ENCODE measurements around the gene VAMP2.

Gene VAMP2, protein sequence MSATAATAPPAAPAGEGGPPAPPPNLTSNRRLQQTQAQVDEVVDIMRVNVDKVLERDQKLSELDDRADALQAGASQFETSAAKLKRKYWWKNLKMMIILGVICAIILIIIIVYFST

DNA sequence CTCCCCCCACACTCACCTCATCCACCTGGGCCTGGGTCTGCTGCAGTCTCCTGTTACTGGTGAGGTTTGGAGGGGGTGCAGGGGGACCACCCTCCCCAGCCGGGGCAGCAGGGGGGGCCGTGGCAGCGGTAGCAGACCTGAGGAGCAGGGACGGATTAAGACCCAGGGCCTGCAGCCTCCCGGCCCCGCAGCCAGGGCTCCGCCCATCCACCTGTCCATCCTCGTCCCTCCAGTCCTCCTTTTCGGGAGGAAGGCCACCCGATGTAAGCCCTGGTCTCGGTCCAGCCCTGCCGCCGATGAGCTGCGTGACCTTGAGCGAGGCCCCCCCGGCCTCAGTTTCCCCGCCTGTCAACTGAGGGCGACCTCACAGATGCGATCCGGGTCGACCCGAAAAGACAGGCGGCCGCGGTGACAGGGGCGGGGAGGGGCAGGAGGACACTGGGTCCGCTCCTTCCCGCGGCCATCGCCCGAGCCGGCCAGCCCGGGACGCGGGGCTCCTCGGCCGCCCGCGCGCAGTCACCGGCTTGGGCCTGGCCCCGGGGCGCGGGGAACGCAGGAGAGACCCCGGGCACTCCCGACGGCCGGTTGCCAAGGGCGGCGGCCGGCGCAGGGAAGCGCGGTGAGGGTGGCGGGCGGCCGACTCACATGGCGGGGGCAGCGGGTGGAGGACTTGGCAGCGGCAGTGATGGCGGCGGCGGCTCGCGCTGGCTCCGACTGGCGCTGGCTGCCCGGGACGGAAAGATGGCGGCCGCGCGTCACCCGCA lies at the start of gene VAMP2:
VAMP2 (minus strand) TSS at position 716 of the 764 bp plus-strand sequence; CDS start at position 647, 69 bp downstream.
- peak; percentile 76 for DNase-seq

DNA sequence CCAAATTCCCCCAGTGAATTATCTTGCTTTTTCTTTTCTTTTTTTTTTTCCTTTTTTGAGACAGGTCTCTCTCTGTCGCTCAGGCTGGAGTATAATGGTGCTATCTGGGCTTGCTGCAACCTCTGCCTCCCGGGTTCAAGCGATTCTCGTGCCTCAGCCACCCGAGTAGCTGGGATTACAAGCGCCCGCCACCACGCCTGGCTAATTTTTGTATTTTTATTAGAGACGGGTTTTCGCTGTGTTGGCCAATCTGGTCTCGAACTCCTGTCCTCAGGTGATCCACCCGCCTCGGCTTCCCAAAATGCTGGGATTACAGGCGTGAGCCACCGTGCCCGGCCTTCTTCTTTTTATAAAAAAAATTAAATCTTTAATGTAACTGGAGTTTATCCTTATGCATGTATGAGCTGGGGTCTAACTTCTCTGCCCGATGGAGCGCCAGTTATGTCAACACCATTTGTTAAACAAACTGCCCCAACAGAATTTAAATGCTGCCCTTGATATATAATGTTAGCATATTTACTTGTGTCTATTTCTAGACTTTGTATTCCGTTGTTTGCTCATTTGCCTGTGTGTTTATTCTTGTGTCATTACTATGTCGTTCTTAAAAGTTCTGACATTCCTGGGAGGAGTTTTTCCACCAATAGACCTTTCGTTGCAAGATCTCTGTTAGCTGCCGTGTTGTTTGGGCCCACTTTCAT lies 48.2 kb upstream of the VAMP2 start:
- no peak for DNase-seq

DNA sequence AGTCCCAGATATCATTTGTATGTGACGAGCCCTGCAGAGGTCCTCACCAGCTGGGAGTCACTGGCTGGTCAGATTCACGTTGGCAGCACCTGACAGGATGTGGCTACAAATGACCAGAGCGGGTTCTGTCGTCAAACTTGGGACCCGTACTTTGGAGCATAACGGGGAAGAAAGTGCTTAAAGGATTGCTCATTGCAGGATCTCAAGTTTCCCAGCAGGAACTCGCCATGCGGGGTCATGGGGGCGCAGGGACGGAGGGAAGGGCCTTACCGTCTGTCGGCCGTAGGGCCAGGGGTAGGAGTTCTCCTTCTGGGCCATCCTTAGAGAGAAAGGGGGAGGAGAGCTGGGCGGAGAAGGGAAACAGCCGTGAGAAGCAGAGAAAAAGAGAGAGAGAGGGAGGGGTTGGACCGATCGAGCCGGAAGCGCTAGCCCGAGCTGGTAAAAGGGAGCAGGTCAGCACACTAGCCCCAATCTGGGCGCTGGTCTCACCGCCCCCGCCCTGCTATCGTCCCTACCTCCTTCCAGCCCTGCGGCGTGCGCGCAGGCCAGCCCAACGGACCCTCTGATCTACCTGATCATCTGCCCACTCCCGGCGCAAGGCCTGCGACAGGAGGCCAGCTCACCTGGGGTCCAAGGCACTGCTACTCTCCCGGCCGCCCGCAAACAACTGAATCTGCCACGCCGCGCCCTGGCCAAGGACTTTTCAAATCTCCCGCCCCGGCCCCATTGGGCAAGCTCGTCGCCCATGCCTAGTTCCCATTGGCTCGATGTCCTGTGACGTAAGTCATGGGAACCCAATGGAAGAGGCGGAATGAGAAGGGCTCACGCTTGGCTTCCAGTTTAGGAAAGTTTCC lies 47.4 kb upstream of the VAMP2 start, which contains the start of gene AURKB:
AURKB (minus strand) TSS at position 669 of the 854 bp plus-strand sequence; CDS start at position 318, 351 bp downstream.
- DNase-seq, result peak; percentile 91

DNA sequence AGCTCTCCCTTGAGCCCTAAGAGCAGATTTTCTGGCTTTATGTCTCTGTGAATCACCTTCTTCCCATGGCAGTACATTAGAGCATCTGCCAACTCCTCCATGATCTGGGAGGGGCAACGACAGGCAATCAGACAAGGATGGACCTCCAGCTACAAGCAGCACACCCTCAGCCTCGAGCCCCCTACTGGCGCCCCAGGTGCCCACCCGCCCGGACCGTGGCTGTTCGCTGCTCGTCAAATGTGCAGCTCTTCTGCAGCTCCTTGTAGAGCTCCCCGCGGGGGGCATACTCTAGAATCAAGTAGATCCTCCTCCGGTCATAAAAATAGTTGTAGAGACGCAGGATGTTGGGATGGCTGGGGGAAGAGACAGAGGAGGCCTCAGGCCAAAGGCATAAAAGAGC lies 43.8 kb upstream of the VAMP2 start:
- no peak for DNase-seq

GRCh38 chr17:8204761-8205555 lies 42.2 kb upstream of the VAMP2 start:
- DNase-seq, result no peak

GRCh38 chr17:8192070-8192815 lies 29.5 kb upstream of the VAMP2 start:
- DNase-seq, result peak; percentile 90

- DNase-seq, result no peak
Observed at GRCh38 chr17:8190506-8190905, 27.8 kb upstream of the VAMP2 start.

GRCh38 chr17:8189711-8190477 lies 27.1 kb upstream of the VAMP2 start, which contains the start of gene BORCS6:
BORCS6 (minus strand) TSS chr17:8190180; CDS start chr17:8190140, 40 bp downstream.
- peak; percentile 93 for DNase-seq

GRCh38 chr17:8189041-8189710 lies 26.4 kb upstream of the VAMP2 start:
- DNase-seq, result no peak

DNA sequence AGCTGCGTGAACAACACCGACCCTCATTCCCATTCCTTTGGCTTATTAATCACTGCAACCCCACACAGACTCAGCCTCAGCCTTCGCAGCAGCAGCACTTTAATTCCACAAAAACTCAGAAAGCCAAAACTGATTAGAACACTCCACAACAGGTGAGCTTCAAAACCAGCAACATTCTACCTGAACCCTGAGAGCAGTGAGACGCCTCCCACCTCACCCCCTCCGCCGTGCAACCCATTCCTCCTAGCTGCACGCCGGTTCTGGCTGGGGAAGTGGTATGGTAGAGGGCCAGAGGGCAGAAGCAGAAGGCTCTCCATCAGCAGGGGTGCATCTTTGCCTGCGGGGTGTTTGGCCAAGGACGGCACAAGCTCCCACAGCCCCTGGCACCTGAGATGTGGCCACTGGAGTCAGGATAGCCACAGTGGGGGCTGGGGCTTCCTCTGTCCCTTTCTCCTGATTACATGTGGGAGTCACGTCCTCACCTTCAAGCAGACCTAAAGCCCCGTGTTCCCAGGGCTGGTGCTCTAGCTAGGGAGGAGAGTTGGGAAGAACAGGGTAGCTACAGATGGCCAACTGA lies 25.6 kb upstream of the VAMP2 start:
- no peak for DNase-seq

DNA sequence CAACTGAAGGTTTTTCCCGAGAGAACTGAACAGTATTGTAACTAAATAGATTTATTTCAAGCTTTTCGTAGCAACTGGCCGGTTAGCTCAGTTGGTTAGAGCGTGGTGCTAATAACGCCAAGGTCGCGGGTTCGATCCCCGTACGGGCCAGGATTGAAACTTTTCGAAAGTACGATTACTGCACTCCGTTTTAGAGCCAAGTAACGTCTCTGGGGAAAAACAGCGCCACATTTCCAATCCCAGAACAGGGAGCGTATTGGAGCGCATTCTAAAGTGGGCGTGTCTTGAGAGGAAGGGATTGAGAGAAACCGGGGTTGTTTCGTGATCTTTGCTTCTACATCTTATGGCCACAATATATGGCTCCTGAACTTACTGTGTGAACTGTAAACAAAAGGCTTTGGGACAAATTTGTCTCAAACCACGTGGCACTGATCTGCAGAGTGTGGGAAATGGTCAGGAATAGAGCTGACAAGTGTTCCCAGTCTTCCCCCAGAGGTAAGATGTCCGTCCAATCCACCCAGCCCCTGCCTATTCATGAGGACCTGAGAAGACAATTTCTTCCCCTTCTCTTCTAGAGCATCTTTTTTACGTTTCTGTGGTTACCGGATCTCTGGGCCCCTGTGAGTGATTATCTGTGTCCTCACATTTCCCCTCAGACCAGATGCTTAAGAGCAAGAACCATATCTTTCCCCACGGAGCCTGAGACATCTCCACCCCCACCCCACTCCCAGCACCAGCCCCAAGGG lies 24.9 kb upstream of the VAMP2 start:
- DNase-seq, result peak; percentile 92

GRCh38 chr17:8186787-8187516 lies 24.2 kb upstream of the VAMP2 start:
- peak; percentile 91 for DNase-seq

DNA sequence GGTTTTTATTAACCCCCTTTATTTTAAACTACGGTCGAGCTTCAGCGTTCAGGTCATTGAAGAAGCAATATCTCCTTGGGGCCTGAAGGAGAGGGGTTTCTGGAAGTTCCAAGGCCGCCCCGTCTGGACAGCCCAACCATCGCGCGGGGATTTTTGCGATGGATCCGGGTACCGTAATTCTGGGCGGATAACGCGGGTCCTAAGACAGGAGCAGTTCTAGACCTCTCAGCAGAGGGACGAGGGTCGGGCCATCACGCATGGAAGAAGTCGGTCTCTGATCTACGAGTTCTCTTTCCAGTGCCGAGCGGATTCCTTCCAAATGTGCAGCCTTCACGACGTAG lies 23.7 kb upstream of the VAMP2 start:
- no peak for DNase-seq

DNA sequence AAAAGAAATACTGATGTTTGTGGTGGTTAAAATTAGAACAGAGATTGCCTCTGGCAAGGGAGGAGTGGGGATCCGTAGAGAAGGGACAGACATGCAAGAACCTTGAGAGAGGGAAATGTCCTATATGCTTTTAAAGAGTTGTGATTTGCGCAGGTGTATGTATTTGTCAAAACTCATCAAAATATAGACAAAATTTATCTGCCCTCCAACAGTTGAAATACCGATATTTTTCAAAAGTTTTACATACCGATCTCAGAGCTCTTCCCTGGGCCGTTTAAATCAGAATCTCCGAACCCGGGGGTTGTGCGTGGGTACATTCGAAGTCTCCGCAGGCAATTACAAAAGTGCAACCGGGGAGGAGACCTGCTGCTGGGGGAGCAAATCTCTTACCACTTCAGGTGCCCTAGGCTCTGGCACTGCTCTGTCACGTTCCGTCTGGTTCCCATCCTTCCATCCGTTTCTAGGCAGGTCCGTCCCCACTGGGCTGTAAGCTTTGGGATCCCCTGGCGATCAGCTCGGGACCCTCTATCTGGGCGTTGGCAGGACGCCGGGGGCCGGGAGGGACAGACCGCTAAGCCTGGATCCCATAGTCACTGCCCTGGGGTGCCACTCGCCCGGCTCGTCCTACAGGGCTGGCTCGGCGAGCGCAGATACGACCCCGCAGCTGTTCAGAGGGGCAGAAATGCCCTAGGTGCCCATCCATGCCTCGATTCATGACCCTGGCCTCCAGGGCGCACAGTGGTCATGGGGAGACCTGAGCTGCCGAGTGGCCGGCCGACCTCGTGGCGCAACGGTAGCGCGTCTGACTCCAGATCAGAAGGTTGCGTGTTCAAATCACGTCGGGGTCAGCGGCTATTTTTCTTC lies 23.1 kb upstream of the VAMP2 start:
- DNase-seq, result peak; percentile 72

- no peak for DNase-seq
Observed at GRCh38 chr17:8176998-8177731, 14.4 kb upstream of the VAMP2 start.

GRCh38 chr17:8176197-8176940 lies 13.6 kb upstream of the VAMP2 start, which contains the start of gene TMEM107:
TMEM107 (minus strand) TSS chr17:8176380; CDS start chr17:8176286, 94 bp downstream.
- DNase-seq, result peak; percentile 81
